ENCODE results near the gene KCNK17. TPM values are rescaled to one million over a fixed set of nuclear protein-coding genes. Genes with fewer than 3 reads are reported as not detected.

The KCNK17 gene
- total RNA-seq, 1 donor from 2014 or later: not detected

GRCh38 chr6:39357998-39358686 is 43.9 kb upstream of the KCNK17 start:
- no peaks in the 10 kb centered on the region for H3K36me3 Mint-ChIP-seq (ENCODE audit: low read depth, unreplicated experiment)
- Histone ChIP-seq H3K79me2 (ENCODE audit: insufficient read depth, low read length) (no peaks in the 10 kb centered on the region), H3K9ac (ENCODE audit: low read length) (no peak overlapping the region), H3K4me3 (ENCODE audit: insufficient read depth, low read depth, low read length) (no peak overlapping the region), H2AFZ (ENCODE audit: low read depth, low read length) (no peak overlapping the region), H4K20me1 (ENCODE audit: insufficient read depth, low read length) (no peaks in the 10 kb centered on the region), H3K27me3 (ENCODE audit: insufficient read depth, low read length) (no peaks in the 10 kb centered on the region), H3K9me3 (ENCODE audit: insufficient read depth, low read depth, low read length) (no peaks in the 10 kb centered on the region), H3K4me1 (ENCODE audit: insufficient read depth, low read length) (peaks cover 3% of the 10 kb centered on the region), H3K36me3 (ENCODE audit: insufficient read depth, low read length) (no peaks in the 10 kb centered on the region), H3K27ac (ENCODE audit: low read depth, low read length) (no peak overlapping the region), H3K4me2 (ENCODE audit: low read length) (no peak overlapping the region)
- H3K27me3 Mint-ChIP-seq (ENCODE audit: low read depth, unreplicated experiment): peaks cover 12% of the 10 kb centered on the region
- no peak overlapping the region for H3K27ac Mint-ChIP-seq (ENCODE audit: unreplicated experiment)
- H3K4me3 Mint-ChIP-seq (ENCODE audit: unreplicated experiment): no peak overlapping the region
- no peak for TF ChIP-seq CTCF (IDR thresholded peaks at IDR 0.05; ENCODE audit: insufficient read depth, low read depth, low read length)
- TF ChIP-seq EZH2 (IDR thresholded peaks at IDR 0.05; ENCODE audit: insufficient read depth, low read length): no peak
- H3K4me1 Mint-ChIP-seq (ENCODE audit: low read depth, unreplicated experiment): peaks cover 6% of the 10 kb centered on the region
- no peak for FAIRE-seq
- H3K9me3 Mint-ChIP-seq (ENCODE audit: unreplicated experiment): no peaks in the 10 kb centered on the region
- DNase-seq (ENCODE audit: low read depth): peak; percentile 39

GRCh38 chr6:39353698-39354315 is 39.6 kb upstream of the KCNK17 start:
- H3K4me1 Mint-ChIP-seq (ENCODE audit: low read depth, unreplicated experiment): peaks cover 6% of the 10 kb centered on the region
- no peak overlapping the region for H3K27ac Mint-ChIP-seq (ENCODE audit: unreplicated experiment)
- FAIRE-seq: no peak
- H3K27me3 Mint-ChIP-seq (ENCODE audit: low read depth, unreplicated experiment): peaks cover 17% of the 10 kb centered on the region
- Histone ChIP-seq H3K27ac (ENCODE audit: low read depth, low read length) (no peak overlapping the region), H2AFZ (ENCODE audit: low read depth, low read length) (no peak overlapping the region), H3K4me1 (ENCODE audit: insufficient read depth, low read length) (no peaks in the 10 kb centered on the region), H3K79me2 (ENCODE audit: insufficient read depth, low read length) (no peaks in the 10 kb centered on the region), H3K27me3 (ENCODE audit: insufficient read depth, low read length) (no peaks in the 10 kb centered on the region), H3K9me3 (ENCODE audit: insufficient read depth, low read depth, low read length) (no peaks in the 10 kb centered on the region), H3K4me2 (ENCODE audit: low read length) (no peak overlapping the region), H3K36me3 (ENCODE audit: insufficient read depth, low read length) (no peaks in the 10 kb centered on the region), H4K20me1 (ENCODE audit: insufficient read depth, low read length) (no peaks in the 10 kb centered on the region), H3K9ac (ENCODE audit: low read length) (no peak overlapping the region), H3K4me3 (ENCODE audit: insufficient read depth, low read depth, low read length) (no peak overlapping the region)
- no peaks in the 10 kb centered on the region for H3K36me3 Mint-ChIP-seq (ENCODE audit: low read depth, unreplicated experiment)
- no peak overlapping the region for H3K4me3 Mint-ChIP-seq (ENCODE audit: unreplicated experiment)
- no peaks in the 10 kb centered on the region for H3K9me3 Mint-ChIP-seq (ENCODE audit: unreplicated experiment)
- TF ChIP-seq CTCF (IDR thresholded peaks at IDR 0.05; ENCODE audit: insufficient read depth, low read depth, low read length) (no peak), EZH2 (IDR thresholded peaks at IDR 0.05; ENCODE audit: insufficient read depth, low read length) (no peak)
- DNase-seq (ENCODE audit: low read depth): no peak

Data from astrocyte (in vitro differentiated cells and primary cell).